Fibroblast of villous mesenchyme (primary cell): ENCODE results near the gene RAP1GAP. TPM values are rescaled to one million over a fixed set of nuclear protein-coding genes. Genes with fewer than 3 reads are reported as not detected.

Experiments
- DNase-seq: peaks from one replicate; pipeline ENCODE4 v3.0.0-alpha.2; 2010; ENCODE audit warnings: low read depth
- H3K4me3 ChIP-seq: 2 replicates; pipeline ENCODE4 v1.5.1; 2011; ENCODE audit warnings: low read depth, mild to moderate bottlenecking, low read length
- total RNA-seq: library from RNA; depleted of rRNA; stranded (reverse); fragments of >200 nt; gene quantifications from 2 replicates; pipeline ENCODE4 v1.2.3, GENCODE V29; 2012
- TF ChIP-seq, protein P1 (sequence below): IDR thresholded peaks from 2 replicates; pipeline ENCODE4 v1.5.1; 2012; ENCODE audit warnings: low read depth, mild to moderate bottlenecking, low read length; ENCODE audit not compliant: insufficient read depth

The RAP1GAP gene
- total RNA-seq, 1 donor, result under 0.01 TPM

DNA sequence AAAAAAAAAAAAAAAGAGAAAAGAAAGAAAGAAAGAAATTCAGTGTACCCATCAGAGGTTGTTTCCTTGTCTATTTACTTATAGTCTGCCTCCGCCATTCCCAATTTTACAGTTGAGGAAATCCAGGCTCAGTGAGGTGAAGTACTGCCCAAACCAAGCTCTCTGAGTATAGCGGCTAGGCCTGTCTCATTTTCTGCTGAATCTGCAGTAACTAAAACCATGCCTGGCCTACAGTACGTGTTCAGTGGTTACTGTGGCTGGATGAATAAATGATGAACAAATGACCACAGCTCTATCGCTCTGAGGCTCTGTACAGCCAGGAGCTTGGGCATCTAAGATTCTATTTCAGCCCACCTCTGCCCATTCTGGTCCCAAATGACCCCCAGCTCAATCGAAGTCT lies 24.3 kb downstream of the RAP1GAP start:
- DNase-seq, result no peak
- TF ChIP-seq, protein P1, sequence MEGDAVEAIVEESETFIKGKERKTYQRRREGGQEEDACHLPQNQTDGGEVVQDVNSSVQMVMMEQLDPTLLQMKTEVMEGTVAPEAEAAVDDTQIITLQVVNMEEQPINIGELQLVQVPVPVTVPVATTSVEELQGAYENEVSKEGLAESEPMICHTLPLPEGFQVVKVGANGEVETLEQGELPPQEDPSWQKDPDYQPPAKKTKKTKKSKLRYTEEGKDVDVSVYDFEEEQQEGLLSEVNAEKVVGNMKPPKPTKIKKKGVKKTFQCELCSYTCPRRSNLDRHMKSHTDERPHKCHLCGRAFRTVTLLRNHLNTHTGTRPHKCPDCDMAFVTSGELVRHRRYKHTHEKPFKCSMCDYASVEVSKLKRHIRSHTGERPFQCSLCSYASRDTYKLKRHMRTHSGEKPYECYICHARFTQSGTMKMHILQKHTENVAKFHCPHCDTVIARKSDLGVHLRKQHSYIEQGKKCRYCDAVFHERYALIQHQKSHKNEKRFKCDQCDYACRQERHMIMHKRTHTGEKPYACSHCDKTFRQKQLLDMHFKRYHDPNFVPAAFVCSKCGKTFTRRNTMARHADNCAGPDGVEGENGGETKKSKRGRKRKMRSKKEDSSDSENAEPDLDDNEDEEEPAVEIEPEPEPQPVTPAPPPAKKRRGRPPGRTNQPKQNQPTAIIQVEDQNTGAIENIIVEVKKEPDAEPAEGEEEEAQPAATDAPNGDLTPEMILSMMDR, result no peak
- no peak overlapping the region for H3K4me3 ChIP-seq

DNA sequence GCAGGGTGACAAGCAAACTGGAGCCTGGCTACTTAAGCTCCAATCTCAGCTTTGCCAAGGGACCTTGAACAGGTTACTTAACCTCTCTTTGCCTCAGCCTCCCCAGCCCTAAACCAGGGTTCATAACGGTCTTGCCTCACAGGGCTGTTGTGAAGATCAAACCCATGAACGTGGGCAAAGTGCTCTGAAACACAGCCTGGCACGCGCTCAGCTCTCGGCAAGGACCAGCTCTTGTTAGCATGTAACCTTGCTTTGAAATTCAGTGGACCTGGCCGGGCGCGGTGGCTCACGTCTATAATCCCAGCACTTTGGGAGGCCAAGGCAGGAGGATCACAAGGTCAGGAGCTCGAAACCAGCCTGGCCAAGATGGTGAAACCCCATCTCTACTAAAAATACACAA lies 24.8 kb downstream of the RAP1GAP start:
- no peak for DNase-seq
- H3K4me3 ChIP-seq, result no peak overlapping the region
- TF ChIP-seq, protein P1, result no peak

- TF ChIP-seq, protein P1, result no peak
- H3K4me3 ChIP-seq, result no peak overlapping the region
- no peak for DNase-seq
These were observed 25.5 kb downstream of the RAP1GAP start for GRCh38 chr1:21643624-21644023.

GRCh38 chr1:21641967-21642739 lies 27.0 kb downstream of the RAP1GAP start:
- no peak for DNase-seq
- TF ChIP-seq, protein P1, result no peak
- H3K4me3 ChIP-seq, result no peak overlapping the region

DNA sequence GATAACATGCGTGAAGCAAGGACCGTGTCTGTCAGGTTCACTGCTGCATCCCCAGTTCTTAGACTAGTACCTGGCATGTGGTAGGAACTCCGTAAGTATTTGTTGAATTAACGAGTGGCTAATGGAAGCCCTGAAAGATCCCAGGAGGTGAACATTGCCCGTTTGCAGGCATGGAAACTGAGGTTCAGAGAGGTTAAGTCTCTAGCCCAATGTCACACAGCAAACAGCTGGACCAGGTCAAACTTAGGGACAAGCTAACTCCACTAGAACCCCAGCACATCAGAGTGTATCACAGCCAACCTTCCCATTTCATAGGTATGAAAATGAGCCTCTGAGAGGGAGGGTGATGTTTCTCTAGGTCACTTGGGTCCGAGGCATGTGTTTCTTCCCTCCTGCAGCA lies 27.6 kb downstream of the RAP1GAP start:
- H3K4me3 ChIP-seq, result no peak overlapping the region
- DNase-seq, result no peak
- TF ChIP-seq, protein P1, result no peak

GRCh38 chr1:21641076-21641475 lies 28.1 kb downstream of the RAP1GAP start:
- DNase-seq, result no peak
- TF ChIP-seq, protein P1, result no peak
- H3K4me3 ChIP-seq, result no peak overlapping the region

- TF ChIP-seq, protein P1, result no peak
- no peak overlapping the region for H3K4me3 ChIP-seq
- DNase-seq, result no peak
These were observed 28.5 kb downstream of the RAP1GAP start for GRCh38 chr1:21640653-21641052.
